Inflammatory macrophage (primary cell): ENCODE measurements around the gene UNC45A.

Source experiments
- DNase-seq, 2 donors: peaks; one replicate each; pipeline ENCODE4 v3.0.0-alpha.2; 2020 to 2022
- total RNA-seq, 18 experiments: gene quantifications; one replicate each; lab custom pipeline; 2026; ENCODE audit warnings: mixed read lengths in 6 of 18, inconsistent platforms in 2 of 18; lab: John Stamatoyannopoulos, UW

The UNC45A gene
- 23.4 to 98.5 (median 60.3) reads per million in 18 experiments for total RNA-seq

- DNase-seq, result peak; percentile 78 to 88
These were observed at the start of gene UNC45A for GRCh38 chr15:90934949-90935751. Gene UNC45A, plus strand, starts transcription at chr15:90935285. Its CDS starts 40 bp downstream, at chr15:90935325.

- DNase-seq, result peak; percentile 88 to 92
These were observed 49.4 kb upstream of the UNC45A start for GRCh38 chr15:90885432-90886290.

- DNase-seq, result no peak
These were observed 48.8 kb upstream of the UNC45A start for GRCh38 chr15:90886291-90886614.

- no peak for DNase-seq
These were observed 48.0 kb upstream of the UNC45A start for GRCh38 chr15:90887037-90887481.

GRCh38 chr15:90889313-90889730 lies 45.8 kb upstream of the UNC45A start:
- DNase-seq, result no peak

GRCh38 chr15:90889736-90890456 lies 45.2 kb upstream of the UNC45A start:
- no peak for DNase-seq

GRCh38 chr15:90890839-90891238 lies 44.2 kb upstream of the UNC45A start:
- no peak for DNase-seq

- no peak for DNase-seq
These were observed 43.6 kb upstream of the UNC45A start for GRCh38 chr15:90891346-90891949.

GRCh38 chr15:90892023-90892422 lies 43.1 kb upstream of the UNC45A start:
- DNase-seq, result no peak

- no peak for DNase-seq
These were observed 42.4 kb upstream of the UNC45A start for GRCh38 chr15:90892498-90893174.

GRCh38 chr15:90893175-90894090 lies 41.7 kb upstream of the UNC45A start:
- no peak for DNase-seq

GRCh38 chr15:90895571-90896117 lies 39.4 kb upstream of the UNC45A start:
- DNase-seq, result peak in 1 of 2 donors; percentile 26

GRCh38 chr15:90897131-90897655 lies 37.9 kb upstream of the UNC45A start:
- peak; percentile 46 to 73 for DNase-seq

GRCh38 chr15:90901175-90902039 lies 33.7 kb upstream of the UNC45A start:
- no peak for DNase-seq

GRCh38 chr15:90902040-90902839 lies 32.8 kb upstream of the UNC45A start:
- peak; percentile 84 to 90 for DNase-seq

GRCh38 chr15:90902840-90903732 lies 32.0 kb upstream of the UNC45A start, which contains the start of gene MAN2A2:
Gene MAN2A2, plus strand, starts transcription at chr15:90903302. Its CDS starts 906 bp downstream, at chr15:90904208.
- DNase-seq, result peak; percentile 74 to 87
